Measurements from ENCODE around the gene PTPN23.

PTPN23 gene

GRCh38 chr3:47407896-47408838, 27.3 kb downstream of the PTPN23 start:
- DNase-seq = no peak

GRCh38 chr3:47408839-47409229, 28.0 kb downstream of the PTPN23 start:
- no peak for DNase-seq

DNA sequence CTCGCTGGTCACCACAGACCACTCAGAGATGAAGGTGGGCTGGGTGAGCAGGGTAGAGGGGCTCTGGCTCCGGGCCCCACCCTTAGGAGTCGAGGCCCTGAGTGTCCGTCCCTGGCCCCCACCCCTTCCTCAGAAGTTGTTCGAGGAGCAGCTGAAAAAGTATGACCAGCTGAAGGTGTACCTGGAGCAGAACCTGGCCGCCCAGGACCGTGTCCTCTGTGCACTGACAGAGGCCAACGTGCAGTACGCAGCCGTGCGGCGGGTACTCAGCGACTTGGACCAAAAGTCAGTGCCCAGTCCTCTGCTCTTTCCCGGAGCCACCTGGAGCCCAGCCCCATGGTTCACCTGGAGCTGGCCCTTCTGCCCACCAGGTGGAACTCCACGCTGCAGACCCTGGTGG, 28.5 kb downstream of the PTPN23 start:
- no peak for DNase-seq

GRCh38 chr3:47409688-47410416, 29.0 kb downstream of the PTPN23 start:
- DNase-seq = no peak

GRCh38 chr3:47410417-47410720, 29.5 kb downstream of the PTPN23 start:
- DNase-seq = no peak

- no peak for DNase-seq
These were observed 30.2 kb downstream of the PTPN23 start for GRCh38 chr3:47410801-47411646.

DNA sequence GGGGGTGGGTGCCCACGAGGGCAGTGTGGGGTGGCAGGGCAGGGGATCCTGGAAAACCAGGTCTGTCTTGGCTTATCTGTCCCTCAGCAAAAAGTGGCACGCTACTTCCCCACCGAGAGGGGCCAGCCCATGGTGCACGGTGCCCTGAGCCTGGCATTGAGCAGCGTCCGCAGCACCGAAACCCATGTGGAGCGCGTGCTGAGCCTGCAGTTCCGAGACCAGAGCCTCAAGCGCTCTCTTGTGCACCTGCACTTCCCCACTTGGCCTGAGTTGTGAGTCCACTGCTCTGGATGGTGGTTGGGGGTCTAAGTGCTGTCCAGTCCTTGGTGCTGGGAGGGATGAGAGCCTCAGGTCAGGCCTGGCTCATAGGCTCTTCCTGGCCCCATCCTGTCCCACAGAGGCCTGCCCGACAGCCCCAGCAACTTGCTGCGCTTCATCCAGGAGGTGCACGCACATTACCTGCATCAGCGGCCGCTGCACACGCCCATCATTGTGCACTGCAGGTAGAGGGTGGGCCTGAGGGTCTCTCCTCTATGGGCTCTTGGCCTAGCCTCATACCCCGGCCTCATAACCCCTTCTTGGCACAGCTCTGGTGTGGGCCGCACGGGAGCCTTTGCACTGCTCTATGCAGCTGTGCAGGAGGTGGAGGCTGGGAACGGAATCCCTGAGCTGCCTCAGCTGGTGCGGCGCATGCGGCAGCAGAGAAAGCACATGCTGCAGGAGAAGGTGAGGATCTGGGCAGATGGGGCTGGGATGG, 31.1 kb downstream of the PTPN23 start:
- DNase-seq = no peak

DNA sequence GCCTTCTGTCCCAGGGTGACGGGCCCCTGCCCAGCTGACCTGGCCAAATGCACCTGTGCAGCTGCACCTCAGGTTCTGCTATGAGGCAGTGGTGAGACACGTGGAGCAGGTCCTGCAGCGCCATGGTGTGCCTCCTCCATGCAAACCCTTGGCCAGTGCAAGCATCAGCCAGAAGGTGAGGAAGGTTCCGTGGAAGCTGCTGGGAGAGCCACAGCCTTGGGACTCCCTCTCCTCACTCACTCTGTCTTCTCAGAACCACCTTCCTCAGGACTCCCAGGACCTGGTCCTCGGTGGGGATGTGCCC, 31.6 kb downstream of the PTPN23 start:
- DNase-seq = no peak

DNA sequence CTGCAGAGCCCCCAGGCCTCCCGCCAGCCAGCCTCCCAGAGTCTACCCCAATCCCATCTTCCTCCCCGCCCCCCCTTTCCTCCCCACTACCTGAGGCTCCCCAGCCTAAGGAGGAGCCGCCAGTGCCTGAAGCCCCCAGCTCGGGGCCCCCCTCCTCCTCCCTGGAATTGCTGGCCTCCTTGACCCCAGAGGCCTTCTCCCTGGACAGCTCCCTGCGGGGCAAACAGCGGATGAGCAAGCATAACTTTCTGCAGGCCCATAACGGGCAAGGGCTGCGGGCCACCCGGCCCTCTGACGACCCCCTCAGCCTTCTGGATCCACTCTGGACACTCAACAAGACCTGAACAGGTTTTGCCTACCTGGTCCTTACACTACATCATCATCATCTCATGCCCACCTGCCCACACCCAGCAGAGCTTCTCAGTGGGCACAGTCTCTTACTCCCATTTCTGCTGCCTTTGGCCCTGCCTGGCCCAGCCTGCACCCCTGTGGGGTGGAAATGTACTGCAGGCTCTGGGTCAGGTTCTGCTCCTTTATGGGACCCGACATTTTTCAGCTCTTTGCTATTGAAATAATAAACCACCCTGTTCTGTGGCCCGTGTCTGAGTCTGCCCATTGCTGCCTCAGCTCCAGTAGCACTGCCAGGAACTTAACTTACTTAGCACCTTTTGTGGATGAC, 32.2 kb downstream of the PTPN23 start:
- no peak for DNase-seq

- no peak for DNase-seq
These were observed 32.9 kb downstream of the PTPN23 start for GRCh38 chr3:47413751-47414150.

GRCh38 chr3:47414161-47414564, 33.3 kb downstream of the PTPN23 start:
- DNase-seq = no peak

DNA sequence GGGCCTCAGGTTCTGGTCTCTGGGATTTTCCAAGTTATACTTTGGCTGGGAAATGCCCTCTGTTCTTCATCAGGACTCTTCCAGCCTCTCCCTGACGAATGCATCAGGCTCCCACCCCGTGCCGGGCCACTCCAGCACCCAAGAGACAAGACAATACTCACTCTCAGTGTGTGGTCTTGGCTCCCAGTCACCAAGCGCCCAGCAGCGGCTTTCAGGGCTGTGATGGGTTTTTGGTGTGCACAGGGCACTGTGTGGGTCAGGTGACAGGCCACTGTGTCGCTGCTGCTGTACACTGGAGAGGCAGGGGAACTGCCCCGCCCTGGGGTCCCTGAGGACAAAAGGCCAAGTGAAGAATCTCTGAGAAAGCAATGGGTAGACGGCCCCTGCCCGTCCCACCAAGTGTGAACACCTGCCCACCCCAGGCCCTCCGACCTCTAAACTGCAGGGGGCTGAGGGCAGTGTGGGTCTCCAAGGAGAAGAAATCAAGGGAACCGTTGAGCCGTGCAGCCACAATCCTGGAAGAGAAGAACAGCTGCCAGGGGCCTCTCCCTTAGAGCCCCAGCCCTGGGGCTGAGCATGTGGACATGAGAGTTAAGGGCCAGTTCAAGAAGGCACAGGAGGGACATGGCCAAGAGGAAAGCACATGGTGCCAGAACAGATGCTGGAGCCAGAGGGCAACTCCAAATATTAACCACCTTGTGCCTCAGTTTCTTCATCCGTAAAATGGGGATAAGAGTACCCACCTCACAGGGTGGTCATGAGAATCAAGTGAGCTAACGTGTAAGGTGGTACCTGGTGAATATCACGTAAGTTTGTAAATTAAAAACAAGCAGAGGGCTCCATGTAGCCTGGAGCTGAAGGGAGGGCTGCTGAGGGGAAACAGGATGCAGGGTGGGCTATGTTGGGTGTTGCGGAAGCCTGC, 34.1 kb downstream of the PTPN23 start:
- DNase-seq = no peak

GRCh38 chr3:47416041-47416440, 35.2 kb downstream of the PTPN23 start:
- DNase-seq = no peak

GRCh38 chr3:47418167-47419082, 37.6 kb downstream of the PTPN23 start:
- no peak for DNase-seq

GRCh38 chr3:47419083-47420043, 38.5 kb downstream of the PTPN23 start:
- no peak for DNase-seq

GRCh38 chr3:47420044-47420430, 39.2 kb downstream of the PTPN23 start:
- DNase-seq = no peak

- peak; percentile 43 to 50 for DNase-seq
These were observed 40.0 kb downstream of the PTPN23 start for GRCh38 chr3:47420511-47421484.
